Retina (tissue), 1 donor: ENCODE measurements around the gene ERMP1.
"Not testable (repeated sequence)": the region's sequence is repeated elsewhere in the genome, so short reads cannot be mapped to it uniquely, and the experiment has no call there.

Experiments used
- DNase-seq: peaks from one replicate; pipeline ENCODE4 v3.0.0-alpha.2; 2016

ERMP1 gene

GRCh38 chr9:5832538-5833529, at the start of gene ERMP1:
ERMP1 (minus strand) TSS chr9:5833117; CDS start chr9:5833027, 90 bp downstream.
- DNase-seq = peak; percentile 96

GRCh38 chr9:5882244-5883012, 49.5 kb upstream of the ERMP1 start:
- not testable (repeated sequence) for DNase-seq

- no peak for DNase-seq
These were observed 46.7 kb upstream of the ERMP1 start for GRCh38 chr9:5879419-5880181.

- DNase-seq = no peak
These were observed 43.8 kb upstream of the ERMP1 start for GRCh38 chr9:5876711-5877110.

GRCh38 chr9:5876026-5876425, 43.1 kb upstream of the ERMP1 start:
- DNase-seq = no peak

GRCh38 chr9:5874048-5874447, 41.1 kb upstream of the ERMP1 start:
- no peak for DNase-seq

GRCh38 chr9:5873439-5873838, 40.5 kb upstream of the ERMP1 start:
- DNase-seq = no peak

- DNase-seq = no peak
These were observed 39.6 kb upstream of the ERMP1 start for GRCh38 chr9:5872511-5872910.

- no peak for DNase-seq
These were observed 38.9 kb upstream of the ERMP1 start for GRCh38 chr9:5871785-5872184.

GRCh38 chr9:5870691-5871090, 37.8 kb upstream of the ERMP1 start:
- no peak for DNase-seq

GRCh38 chr9:5870020-5870339, 37.1 kb upstream of the ERMP1 start:
- no peak for DNase-seq

- DNase-seq = no peak
These were observed 36.5 kb upstream of the ERMP1 start for GRCh38 chr9:5869315-5870019.

GRCh38 chr9:5868235-5868634, 35.3 kb upstream of the ERMP1 start:
- DNase-seq = no peak

GRCh38 chr9:5866685-5867084, 33.8 kb upstream of the ERMP1 start:
- DNase-seq = no peak

GRCh38 chr9:5866272-5866671, 33.4 kb upstream of the ERMP1 start:
- no peak for DNase-seq

GRCh38 chr9:5864446-5864845, 31.5 kb upstream of the ERMP1 start:
- no peak for DNase-seq

- DNase-seq = no peak
These were observed 30.3 kb upstream of the ERMP1 start for GRCh38 chr9:5863092-5863746.

- no peak for DNase-seq
These were observed 25.9 kb upstream of the ERMP1 start for GRCh38 chr9:5858833-5859232.

- DNase-seq = no peak
These were observed 25.0 kb upstream of the ERMP1 start for GRCh38 chr9:5857928-5858327.

- no peak for DNase-seq
These were observed 21.3 kb upstream of the ERMP1 start for GRCh38 chr9:5854063-5854790.

GRCh38 chr9:5853617-5854016, 20.7 kb upstream of the ERMP1 start:
- no peak for DNase-seq
